Activated CD8-positive, alpha-beta memory T cell treated with anti-CD3 and anti-CD28 coated beads, Interleukin-2, amount 50 U/mL, for 4 hours (primary cell): ENCODE measurements around the gene ADAMTS14.

Experiments
- DNase-seq: peaks from one replicate; pipeline ENCODE4 v3.0.0-alpha.2; 2020

The ADAMTS14 gene

DNA sequence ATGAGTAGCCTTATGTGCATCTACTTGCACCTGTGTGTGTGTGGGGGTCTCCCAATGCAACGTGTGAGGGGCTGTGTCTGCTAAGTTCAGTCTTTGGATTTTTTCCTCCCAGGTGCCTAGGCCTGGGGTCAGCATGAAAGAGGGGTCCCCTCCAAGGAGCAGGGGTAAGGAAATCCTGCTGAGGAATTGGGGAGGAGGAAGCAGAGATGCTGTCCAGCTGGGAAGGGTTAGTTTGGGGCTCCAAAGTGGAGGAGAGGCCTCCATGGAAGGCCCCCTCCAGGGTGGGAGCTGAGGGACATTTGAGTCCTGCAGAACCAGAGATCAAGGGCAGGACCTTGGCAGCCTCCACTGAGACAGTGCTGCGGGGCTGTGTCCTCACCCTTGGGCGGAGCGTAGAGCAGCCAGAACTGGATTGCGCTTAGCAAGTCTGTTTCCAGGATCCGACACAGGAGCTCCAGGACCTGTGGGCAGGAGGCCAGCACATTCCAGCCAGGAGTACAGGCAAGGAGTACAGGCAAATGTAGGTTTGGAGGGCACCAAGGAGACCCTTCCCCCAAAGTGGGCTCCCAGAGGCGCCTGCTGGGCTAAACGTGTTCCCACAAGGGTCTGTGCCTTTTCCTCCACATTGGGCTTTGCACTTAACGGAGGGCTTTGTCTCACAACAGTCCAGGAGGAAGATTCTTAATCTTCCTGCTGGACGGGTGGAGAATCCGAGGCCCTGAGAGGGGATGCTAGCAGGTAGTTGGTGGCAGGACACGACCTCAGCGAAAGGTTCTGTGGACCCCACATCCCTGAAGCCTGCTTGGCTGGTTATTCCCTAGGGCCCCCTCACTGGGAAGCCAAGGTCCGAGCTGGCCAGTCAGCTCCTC lies 102.7 kb downstream of the ADAMTS14 start:
- DNase-seq, result peak; percentile 8

DNA sequence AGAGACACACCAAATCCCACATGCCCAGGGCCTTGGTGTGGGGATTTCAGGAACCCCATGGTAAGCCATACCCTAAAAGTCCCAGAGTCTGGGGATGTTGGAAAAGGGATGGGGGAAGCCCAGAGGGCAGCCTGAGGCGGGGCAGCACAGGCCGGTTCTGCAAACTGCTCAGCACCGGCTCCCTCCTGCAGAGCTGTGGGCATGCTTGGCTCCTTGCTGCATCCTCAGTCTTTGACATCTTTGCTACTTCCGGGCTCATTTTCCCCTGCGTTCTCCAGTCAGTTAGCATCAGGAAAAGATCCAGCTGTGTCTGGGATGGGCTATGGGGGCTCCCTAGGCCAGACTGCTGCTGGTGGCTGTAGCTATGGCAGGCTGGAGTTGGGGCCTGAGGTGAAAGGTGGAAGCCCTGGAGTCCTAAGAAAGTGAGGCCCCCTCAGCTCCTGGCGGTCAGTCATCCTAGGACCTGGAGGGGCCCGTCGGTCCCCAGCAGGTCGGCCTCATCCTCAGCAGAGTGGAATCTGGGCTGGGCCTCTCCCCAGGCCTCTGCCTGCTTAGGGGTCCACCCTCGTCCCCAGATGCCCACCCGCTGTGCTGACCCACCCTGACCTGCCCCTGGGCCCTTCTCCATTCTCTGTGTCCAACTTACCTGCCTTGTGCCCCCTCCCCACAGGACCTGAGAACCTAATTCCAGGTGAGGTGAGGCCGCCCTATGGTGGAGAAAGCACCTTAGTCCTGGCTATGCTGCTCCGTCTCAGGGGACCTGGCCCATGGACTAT lies 103.6 kb downstream of the ADAMTS14 start:
- peak; percentile 7 for DNase-seq

DNA sequence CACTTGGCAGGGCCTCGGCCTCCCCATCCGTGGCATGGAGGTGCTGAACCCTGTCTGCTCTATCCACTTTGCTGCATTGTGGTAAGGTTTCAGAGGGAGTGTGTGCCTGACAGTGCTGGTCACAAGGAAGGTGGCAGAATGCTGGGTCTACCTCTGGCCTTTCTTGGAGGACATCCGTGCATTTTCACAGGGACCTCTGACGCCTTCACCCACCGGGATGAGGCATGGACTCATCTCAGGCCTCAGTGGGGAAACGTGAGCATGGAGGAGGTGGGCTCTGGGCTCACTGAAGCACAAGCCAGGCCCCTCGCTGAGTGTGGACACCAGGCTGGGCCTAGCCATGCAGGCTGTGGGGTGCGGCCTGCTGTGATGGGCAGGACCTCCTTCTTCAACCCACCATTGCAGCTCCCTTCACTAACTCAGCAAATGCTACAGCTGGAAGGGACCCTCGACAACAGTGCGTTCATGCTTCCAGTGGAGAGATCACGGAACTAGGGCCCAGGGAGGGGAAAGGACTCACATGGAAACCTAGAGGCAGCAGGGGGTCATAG lies 104.2 kb downstream of the ADAMTS14 start:
- peak; percentile 7 for DNase-seq

DNA sequence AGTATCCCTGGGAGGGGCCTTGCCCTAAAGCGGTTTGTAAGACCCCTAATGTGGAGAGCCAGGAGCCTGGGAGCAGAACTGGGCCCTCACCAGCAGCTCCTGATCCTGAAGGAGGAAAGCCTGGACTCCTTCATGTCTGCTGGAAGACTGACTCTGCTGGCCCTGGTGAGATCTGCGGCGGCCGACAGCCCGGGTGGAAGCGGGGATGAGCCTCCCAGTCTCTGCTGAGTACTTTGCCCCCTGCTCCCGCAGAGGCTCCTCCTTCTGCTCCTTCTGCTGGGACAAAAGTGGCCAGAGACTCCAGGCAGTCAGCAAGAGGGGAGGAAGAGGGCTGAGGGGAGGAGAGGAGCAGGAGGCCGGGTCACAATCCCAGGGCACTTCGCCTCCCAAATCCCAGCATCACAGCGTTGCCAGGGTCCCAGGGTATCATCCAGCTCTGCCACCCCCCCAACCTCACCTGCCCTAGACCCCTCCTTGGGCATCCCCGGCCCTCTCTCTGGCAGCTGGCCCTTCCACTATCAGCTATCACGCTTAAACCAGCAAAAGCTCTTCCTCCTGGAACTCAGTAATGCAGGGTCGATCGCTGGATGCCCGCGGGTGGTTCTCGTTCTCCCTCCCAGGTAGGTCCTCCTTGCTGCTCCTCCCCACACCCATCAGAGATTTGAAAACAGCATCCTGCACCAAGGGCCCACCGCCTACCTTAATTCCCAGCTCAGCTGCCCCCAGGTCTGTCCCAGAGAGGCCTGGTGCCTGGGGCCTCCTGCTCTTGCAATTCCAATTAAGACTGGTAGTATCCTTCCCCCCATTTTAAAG lies 105.0 kb downstream of the ADAMTS14 start:
- no peak for DNase-seq

DNA sequence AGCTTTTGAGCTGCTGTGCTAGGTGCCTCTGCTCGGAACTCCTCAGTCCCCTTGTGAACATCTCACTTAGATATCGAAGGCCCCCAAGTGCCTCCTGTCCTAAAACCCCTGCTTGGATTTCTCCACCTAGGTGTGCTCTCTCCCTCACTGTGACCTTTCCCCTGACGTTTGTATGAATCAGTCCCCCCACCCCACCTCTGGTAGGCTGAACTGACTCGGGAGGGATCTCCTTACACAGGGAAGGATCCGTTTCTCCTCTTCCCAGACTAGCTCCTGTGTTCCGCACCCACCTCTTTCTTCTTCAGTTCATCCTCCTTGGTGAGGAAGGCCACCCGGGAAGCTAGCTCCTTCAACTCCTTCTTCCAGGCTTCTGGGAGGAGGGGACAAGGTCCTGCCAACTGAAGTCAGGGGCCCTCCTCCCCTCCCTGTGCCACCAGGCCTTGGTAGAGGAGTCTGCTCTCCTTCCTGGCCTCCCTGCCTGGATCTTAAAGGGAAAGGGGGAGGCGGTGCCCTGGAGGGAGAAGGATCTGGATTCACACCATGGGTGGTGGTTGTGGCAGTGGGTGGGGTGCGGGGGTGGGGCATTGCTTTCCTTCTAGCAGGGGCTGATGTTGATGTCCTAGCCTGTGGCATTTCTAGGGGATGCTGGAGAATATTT lies 106.1 kb downstream of the ADAMTS14 start:
- no peak for DNase-seq

DNA sequence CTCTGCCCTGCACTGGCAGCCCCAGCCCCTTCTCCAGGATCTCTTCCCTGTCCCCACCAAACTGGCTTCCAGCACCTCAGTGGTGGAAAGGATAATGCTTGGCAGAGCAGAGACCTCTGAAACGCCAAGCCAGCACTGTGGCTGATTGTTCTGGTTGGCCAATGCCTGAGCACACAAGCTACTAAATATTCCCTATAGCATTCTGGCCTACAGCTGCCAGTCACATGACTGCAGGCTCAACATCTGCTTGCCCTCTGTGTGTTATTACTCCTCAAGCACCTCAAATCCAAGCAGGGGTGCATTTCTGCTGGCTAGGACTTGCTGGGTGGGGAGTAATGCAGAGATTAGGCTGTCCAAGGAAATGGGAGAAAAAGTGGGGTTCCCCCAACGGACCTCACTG lies 106.8 kb downstream of the ADAMTS14 start:
- DNase-seq, result no peak

DNA sequence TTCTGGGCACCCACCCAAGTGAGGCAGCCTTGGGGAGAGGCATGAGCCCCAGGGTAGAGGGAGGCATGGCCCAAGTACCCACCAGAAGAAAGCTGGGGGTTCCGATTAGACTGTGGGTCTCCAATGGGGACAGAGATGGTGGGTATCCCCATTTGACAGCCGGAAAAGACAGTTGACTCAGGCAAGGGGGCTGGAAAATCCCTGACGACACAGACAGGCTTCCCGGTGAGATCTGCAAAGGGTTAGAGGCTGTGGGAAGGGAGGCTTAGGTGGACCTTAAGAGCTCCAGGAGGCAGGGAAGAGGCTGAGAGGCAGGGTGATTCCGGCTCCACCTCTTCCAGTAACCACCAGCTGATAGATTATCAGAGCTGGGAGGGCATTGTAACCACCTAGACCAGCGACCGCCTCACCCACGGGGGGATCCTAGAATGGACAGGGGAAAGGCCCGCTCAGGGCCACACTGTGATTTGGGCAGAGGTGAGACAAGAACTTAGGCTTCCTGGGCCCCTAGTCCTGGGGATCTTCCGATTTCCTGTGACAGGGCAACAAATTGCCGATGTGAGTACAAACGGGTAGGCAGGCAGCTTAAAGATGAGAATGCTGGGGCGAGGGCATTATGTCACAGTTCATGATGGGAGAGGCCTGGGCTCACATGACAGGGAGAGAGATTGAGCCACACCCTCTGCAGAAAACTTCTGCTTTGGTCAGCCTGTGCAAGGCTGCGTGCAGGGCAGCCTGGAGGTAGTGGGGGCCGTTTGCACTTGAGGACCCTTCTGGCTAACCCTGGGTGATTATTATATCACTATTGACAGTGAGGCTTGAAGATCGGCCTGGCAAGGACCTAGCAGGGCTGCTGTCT lies 107.4 kb downstream of the ADAMTS14 start:
- DNase-seq, result no peak

DNA sequence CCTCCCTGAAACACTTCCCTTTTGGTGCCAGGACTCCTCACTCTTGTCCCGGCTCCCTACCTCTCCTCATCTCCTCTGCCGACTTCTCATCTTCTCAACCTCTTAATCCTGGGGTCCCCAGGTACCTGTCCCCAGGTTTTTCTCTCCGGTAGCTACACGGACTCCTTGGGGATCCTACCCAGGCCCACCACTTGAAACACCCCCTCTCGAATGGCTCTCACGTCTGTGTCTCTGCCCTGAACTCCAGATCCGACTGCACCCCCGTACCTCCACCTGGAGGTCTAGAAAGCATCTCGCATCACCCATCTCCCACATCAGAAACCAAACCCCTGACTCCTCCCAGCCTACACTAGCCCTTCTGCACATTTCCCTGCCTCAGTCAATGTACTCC lies 108.1 kb downstream of the ADAMTS14 start:
- DNase-seq, result no peak

DNA sequence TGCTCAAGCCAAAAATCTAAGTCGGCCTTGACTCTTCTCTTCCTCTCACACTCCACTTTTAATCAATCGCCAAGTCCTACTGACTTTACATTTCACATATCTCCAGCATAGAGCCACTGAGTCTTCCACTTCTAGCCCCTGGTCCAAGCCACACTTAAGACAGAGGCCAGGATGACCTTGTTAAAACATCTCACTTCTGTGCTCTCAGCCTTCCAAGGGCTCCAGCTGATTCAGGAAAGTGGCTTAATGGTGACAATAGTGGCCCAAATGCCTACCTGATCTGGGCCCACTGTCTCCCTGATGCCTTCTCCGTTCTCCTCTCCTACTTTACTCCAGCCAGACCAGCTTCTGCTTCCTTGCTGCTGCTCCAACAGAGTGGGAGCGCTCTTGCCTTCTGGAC lies 108.5 kb downstream of the ADAMTS14 start:
- DNase-seq, result no peak

DNA sequence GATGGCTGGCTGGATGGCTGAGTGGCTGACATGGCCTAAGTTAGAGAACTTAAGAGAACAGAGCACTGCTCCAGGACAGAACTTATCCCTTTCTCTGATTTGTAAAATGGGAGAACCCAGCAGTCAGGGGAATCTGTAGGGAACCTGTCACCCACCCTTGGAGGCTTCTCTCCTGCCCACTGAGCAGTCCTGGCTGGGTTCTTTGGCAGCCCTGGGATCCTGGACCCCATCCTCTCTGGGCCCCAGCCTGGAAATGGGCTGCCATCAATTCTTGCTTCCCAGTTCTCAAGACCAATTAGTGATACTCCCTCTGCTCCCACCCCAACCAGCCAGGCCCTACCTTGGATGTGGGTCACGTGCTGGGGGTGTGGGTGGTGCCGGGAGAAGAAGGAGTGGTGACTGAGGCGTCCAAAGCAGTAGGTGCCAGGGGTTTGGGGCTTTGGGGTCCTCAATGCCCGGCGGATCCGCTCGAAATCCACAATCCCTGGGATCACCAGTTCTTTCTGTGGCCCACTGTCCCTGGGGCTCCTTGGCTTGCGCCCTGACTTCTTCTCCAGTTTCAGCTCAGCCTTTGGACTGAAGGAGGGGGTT lies 109.2 kb downstream of the ADAMTS14 start:
- no peak for DNase-seq

DNA sequence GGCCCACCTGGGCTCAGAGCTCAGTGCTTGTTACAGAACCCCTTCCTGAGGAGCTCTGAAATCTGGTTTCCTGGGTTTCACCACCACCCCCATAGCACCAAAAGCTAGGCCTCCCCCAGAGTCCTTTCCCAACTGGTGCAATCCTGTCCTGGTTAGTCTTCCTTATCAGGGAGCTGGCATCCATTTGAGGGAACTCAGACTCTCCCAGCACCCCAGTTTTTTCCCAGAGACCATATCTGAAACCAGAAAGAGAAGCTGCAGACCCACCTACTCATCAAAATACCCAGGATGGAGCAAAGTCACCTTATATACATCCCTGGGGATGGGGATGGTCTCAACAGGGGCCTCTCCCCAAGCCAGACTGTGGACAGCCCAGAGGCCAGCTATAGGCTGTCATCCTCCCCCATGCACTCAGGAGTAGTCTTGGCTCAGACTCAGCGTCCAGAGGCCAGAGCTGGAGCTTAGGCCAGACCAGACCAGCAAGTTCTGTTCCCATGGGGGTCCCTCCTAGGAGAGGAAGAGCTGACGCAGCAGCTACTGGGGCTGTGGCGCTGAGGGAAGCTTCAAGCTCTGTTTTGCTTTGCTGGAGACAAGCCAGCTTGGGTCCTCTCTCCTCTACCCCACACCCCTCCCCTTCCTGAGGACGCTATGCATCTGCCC lies 109.9 kb downstream of the ADAMTS14 start:
- no peak for DNase-seq

DNA sequence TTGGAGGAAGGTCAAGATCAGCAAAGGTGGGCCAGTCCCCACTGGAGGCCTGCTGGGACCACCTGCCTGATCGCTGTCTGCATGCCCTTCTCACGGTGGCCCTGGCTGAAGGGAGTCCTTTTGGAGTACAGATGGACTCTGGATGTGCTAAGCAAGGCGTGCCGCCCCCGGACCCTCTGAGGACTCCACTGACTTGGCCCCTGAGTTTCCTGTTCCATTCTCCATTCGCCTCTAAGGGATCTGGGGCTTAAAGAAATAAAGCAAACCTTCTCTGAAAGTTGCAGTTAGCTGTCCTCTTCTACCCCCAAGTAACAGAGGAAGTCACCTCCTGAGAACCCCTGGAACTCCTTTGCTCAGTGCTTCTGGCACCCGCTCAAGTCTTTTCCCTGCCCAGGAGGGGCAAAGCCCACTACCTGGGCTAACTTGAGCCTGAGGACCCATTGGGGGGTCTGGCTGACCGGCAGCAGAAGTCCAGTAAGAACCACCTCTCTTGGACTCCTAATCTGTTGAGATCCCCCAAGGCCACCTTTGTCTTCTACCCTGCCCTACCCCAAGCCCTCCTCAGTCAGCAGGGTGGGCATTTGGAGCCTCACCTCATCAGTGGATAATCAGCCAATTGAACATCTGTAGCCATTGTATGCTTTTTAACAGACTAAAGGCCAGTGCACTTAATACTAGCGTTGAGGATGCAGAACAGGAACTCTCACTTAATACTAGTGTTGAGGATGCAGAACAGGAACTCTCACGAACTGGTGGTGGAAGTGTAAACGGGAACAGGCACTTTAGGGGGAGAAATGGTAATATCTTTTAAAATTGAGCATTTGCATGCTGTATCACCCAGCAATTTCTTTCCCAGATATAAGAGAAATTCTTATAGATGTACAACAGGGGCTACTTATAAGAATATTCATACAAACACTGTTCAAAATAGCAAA lies 110.7 kb downstream of the ADAMTS14 start:
- no peak for DNase-seq

DNA sequence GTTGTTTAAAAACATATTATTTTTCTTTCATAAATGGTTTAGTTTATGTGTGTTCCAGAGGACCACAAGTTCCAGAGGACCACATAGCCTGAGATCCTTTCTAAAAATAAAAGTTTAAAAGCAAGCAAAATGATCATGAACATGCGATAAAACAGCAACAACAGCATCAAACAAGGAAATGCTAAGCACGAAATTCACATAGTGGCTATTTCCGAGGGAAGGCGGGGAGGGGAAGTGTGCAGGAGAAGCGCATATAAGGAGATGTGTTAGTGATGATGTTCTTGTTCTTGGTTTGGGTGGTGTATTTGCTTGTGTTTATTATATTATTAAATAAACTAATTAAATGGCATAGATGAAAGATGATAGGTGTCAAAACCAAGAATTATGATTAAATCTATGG lies 111.7 kb downstream of the ADAMTS14 start:
- no peak for DNase-seq

DNA sequence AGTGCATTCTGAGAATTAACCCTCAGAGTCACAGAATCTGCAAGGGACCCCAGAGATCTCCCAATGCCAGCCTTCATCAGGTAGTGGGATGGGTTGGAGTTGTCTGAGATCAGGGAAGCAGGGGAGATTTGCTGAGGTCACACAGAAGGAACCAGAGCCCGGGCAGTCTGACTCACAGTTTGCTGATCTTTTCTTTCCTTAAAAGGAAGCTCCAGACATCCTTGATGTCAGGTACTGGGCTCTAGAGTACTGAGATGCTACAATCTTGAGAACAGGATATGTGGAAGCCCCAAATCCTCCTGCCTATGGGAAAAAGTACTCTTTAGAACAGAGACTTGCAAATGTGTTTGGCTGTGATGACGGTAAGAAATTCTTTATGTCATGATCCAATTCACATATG lies 112.2 kb downstream of the ADAMTS14 start:
- DNase-seq, result no peak

DNA sequence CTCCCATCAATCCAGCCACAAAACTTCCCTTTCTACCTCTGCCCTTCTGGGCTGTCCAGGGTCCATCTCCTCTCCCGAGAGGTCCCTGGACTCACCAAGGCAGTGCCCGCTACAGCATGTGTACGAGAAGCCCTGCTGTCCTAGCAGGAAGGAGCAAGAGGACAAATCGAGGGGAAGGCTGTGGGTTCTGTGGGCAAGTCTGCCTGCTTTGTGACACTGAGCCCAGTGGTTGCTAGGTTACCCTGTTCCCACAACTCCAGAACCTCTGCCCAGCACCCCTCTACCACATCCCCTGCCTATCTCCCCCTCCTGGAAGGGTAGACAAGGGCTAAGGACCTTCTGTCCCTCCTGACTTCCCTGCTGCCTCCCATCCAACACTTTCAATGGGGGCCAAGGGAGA lies 112.9 kb downstream of the ADAMTS14 start, which contains the start of gene TBATA:
Gene TBATA, minus strand, starts transcription at position 188 of the 400 bp plus-strand sequence. CDS start 1,998 bp downstream, outside the sequence.
- DNase-seq, result no peak

DNA sequence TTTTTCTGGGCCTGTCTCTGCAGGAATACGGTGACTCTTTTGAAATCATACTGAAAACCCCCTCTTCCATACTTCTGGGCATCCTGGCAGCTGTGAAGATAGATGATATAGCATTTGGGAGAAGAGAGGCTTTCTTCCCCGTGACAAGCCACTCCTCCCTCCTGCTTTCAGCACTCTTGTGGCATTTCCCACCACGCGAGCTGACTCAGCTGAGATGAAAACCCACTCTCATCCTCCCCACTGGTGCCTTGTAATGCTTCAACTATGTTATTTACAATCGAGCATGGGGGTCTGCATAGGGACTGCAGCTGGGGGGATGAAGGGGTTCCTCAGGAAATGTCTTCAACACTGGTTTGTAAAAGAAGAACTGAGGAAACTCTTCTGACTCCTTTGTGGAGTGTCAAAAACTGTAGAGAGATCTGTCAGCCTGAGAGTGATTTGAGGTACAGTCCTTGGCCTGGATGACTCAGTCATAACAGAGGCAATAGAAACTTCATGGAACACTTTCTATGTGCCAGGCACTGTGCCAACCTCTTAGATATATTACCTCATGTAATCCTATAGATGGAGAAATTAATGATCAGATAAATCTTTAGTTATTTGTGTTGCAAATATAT lies 114.6 kb downstream of the ADAMTS14 start:
- DNase-seq, result no peak

DNA sequence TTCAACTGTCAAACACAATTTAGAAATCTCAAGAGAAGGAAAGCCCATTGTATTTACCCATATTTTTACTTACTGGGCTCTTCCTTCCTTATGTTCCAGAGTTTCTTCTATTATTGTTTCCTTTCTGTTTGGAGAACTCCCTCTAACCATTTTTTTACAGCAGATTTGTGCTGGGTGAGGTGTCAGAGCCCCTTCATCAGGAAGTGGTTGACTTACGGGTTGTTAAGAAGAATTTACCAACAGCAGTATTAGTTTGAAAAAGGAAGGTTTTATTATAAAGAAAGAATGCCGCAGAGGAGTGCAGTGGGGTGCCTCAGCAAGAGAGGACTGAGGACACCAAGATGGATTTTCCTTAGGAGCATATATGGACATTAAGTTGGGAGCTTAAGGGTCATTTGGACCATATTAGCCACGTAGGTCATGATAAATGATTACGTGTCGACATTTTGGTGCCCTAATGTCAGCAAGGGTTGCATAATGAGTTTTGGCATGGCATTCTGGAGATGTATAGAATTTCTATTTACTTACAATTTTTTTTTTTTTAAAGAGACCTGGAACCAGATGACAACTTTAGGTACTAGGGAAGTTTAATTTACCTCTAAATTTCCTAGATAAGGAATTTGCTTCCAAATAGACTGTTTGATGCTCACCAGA lies 119.2 kb downstream of the ADAMTS14 start:
- no peak for DNase-seq

DNA sequence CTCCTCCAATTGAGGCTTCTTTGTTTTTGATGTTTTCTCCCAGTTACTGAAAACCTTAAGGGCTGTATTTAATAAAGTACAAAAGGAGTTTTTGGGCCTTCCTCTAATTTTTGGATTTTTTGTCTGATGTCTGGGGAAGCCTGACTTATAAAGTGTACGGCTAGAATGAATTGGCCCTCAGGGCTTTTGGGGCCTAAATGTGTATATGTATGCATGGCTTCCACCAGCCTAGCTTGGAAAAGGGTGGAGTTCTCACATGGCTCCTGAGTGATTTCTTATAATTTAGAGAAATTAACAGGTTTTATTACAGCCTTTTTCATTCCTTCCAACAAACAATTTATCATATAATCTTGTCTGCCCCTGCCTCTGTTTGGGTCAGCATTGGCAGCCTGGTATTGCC lies 123.3 kb downstream of the ADAMTS14 start:
- no peak for DNase-seq
